Epithelial cell of proximal tubule (primary cell): Measurements from ENCODE around the gene PXDN. TPM values are rescaled to one million over a fixed set of nuclear protein-coding genes. Genes with fewer than 3 reads are reported as not detected.
"Not testable (repeated sequence)": the region's sequence is repeated elsewhere in the genome, so short reads cannot be mapped to it uniquely, and the experiment has no call there.

Experiments used
- DNase-seq: peaks from one replicate; pipeline ENCODE4 v3.0.0-alpha.2; 2011; ENCODE audit warnings: low read depth
- H3K4me3 ChIP-seq: 2 replicates; pipeline ENCODE4 v1.5.1; 2011; ENCODE audit warnings: low read depth, mild to moderate bottlenecking, low read length
- CTCF ChIP-seq: conservative IDR thresholded peaks from 2 replicates; pipeline ENCODE4 v1.5.1; 2012; ENCODE audit warnings: low read depth, mild to moderate bottlenecking, low read length
- total RNA-seq: library from RNA; depleted of rRNA; stranded (reverse); fragments of >200 nt; gene quantifications from 2 replicates; pipeline ENCODE4 v1.2.3, GENCODE V29; 2015

The PXDN gene
- total RNA-seq, 1 donor from 2014 or later: 197 TPM

- TF ChIP-seq CTCF: no peak
- no peak for DNase-seq
- no peak overlapping the region for H3K4me3 ChIP-seq
These were observed 118.0 kb downstream of the PXDN start for GRCh38 chr2:1626271-1626681.

- H3K4me3 ChIP-seq: no peak overlapping the region
- TF ChIP-seq CTCF: no peak
- no peak for DNase-seq
These were observed 118.9 kb downstream of the PXDN start for GRCh38 chr2:1625281-1626001.

- DNase-seq: no peak
- no peak overlapping the region for H3K4me3 ChIP-seq
- TF ChIP-seq CTCF: no peak
These were observed 120.3 kb downstream of the PXDN start for GRCh38 chr2:1623906-1624445.

- no peak for DNase-seq
- H3K4me3 ChIP-seq: no peak overlapping the region
- TF ChIP-seq CTCF: no peak
These were observed 121.7 kb downstream of the PXDN start for GRCh38 chr2:1622521-1623200.

DNA sequence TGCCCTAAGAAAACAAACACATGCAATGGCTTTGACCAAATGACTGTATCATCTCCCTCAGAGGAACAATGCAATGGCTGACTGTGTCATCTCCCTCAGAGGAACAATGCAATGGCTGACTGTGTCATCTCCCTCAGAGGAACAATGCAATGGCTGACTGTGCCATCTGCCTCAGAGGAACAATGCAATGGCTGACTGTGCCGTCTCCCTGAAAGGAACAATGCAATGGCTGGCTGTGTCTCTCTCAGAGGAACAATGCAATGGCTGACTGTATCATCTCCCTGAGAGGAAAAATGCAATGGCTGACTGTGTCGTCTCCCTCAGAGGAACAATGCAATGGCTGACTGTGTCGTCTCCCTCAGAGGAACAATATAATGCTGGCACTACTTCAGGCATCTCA lies 122.3 kb downstream of the PXDN start:
- not testable (repeated sequence) for DNase-seq, H3K4me3 ChIP-seq

DNA sequence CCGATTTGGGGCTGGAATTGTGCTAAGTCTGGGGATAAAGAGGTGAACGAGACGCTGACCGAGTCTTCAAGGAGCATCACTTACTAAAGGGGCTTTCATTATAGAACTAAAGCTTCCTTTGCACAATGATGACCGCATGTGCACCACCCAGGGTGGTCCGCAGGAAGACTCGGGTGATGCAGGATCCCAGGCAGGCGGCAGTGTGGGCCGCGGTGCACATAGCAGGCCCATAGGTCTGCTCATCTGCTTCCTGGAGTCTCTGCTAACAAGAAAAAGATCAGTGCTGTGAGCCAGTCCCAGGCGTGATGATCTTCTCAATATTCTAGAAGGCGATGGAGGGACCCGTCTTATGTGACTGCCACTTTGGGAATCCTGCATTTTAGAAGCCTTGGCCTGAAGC lies 122.8 kb downstream of the PXDN start:
- DNase-seq: no peak
- TF ChIP-seq CTCF: no peak
- H3K4me3 ChIP-seq: no peak overlapping the region

- TF ChIP-seq CTCF: no peak
- no peak overlapping the region for H3K4me3 ChIP-seq
- DNase-seq: no peak
These were observed 123.3 kb downstream of the PXDN start for GRCh38 chr2:1621041-1621440.
